Spleen (tissue), 7 donors: ENCODE results near the gene CRYL1.

Experiments
- CTCF ChIP-seq, 11 experiments: fragments of 200-600 bp in 7 of 11; fragments of 450-650 bp in 4 of 11; sonication (generic) in 4 of 11; IDR thresholded peaks in 8 of 11; conservative IDR thresholded peaks in 3 of 11; 1 replicate in 7 of 11; 2 replicates in 4 of 11; pipeline versions ENCODE4 v1.4.0 to v1.8.0; 2016 to 2021; ENCODE audit warnings: antibody characterized with exemption in 11 of 11, inconsistent platforms in 4 of 11, mild to moderate bottlenecking in 1 of 11
- POLR2A ChIP-seq, 3 donors: fragments of 450-650 bp; IDR thresholded peaks; one replicate each; pipeline ENCODE4 v1.5.1; 2017; ENCODE audit warnings: antibody characterized with exemption in 3 of 3, mild to moderate bottlenecking in 1 of 3
- POLR2AphosphoS5 ChIP-seq, 3 donors: sonication (generic); formaldehyde crosslinking; IDR thresholded peaks; one replicate each; pipeline ENCODE4 v1.5.1; 2017; ENCODE audit warnings: antibody characterized with exemption in 3 of 3
- donor health status: DM: no; HTN: no; CAD: no; lungs with moderate emphysema.
- donor health status: DM: no; HTN: no; CAD: no.
- donor health status: DM: no; HTN: no; CAD: no.

- TF ChIP-seq CTCF (IDR thresholded peaks at IDR 0.05 in 8 of 11, conservative IDR thresholded peaks at IDR 0.05 in 3 of 11) (no peak), POLR2A (IDR thresholded peaks at IDR 0.05) (no peak), POLR2AphosphoS5 (IDR thresholded peaks at IDR 0.05) (no peak)
Observed at GRCh38 chr13:20446900-20447299, 78.8 kb downstream of the CRYL1 start.
